ENCODE data around the gene IRF4.
"Not testable (repeated sequence)": the region's sequence is repeated elsewhere in the genome, so short reads cannot be mapped to it uniquely, and the experiment has no call there.

The IRF4 gene

GRCh38 chr6:424741-425417, 33.3 kb downstream of the IRF4 start:
- peaks cover 18% of the 10 kb centered on the region for H3K4me1 ChIP-seq (ENCODE audit: low read length)
- no peaks in the 10 kb centered on the region for H3K27me3 ChIP-seq (ENCODE audit: low read depth, low read length)
- H3K9me3 ChIP-seq (ENCODE audit: insufficient read depth, low read length) = no peaks in the 10 kb centered on the region
- H3K36me3 ChIP-seq (replicated peaks; ENCODE audit: low read depth, low read length) = peaks cover 8% of the 10 kb centered on the region
- no peak overlapping the region for H3K27ac ChIP-seq (ENCODE audit: low read length)
- H2AFZ ChIP-seq (ENCODE audit: low read depth, low read length) = no peak overlapping the region
- no peaks in the 10 kb centered on the region for H3K79me2 ChIP-seq (ENCODE audit: low read length)
- no peak overlapping the region for H3K9ac ChIP-seq (ENCODE audit: low read length)
- no peak overlapping the region for H3K4me3 ChIP-seq (ENCODE audit: low read length)
- H3K4me2 ChIP-seq (ENCODE audit: low read length) = no peak overlapping the region
- H4K20me1 ChIP-seq (ENCODE audit: insufficient read depth, low read length) = no peaks in the 10 kb centered on the region
- TF ChIP-seq CTCF (IDR thresholded peaks at IDR 0.05; ENCODE audit: low read depth, low read length) (no peak), EZH2phosphoT487 (IDR thresholded peaks at IDR 0.05; ENCODE audit: low read depth) (no peak)

DNA sequence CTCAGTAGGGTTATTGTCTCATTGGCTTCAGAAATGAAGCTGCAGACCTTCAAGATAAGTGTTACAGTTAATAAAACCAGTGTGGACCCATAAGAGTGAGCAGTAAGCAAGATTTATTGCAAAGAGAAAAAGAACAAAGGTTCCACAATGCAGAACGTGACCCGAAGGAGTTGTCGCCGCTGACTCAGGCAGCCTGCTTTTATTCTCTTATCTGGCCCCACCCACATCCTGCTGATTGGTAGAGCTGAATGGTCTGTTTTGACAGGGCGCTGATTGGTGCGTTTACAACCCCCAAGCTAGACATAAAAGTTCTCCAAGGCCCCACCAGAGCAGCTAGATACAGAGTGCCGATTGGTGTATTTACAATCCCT, 33.9 kb downstream of the IRF4 start:
- not testable (repeated sequence) for H3K27ac ChIP-seq (ENCODE audit: low read length); H3K4me3 ChIP-seq (ENCODE audit: low read length); H3K9me3 ChIP-seq (ENCODE audit: insufficient read depth, low read length); H4K20me1 ChIP-seq (ENCODE audit: insufficient read depth, low read length); H3K36me3 ChIP-seq (replicated peaks; ENCODE audit: low read depth, low read length); H3K4me2 ChIP-seq (ENCODE audit: low read length); H2AFZ ChIP-seq (ENCODE audit: low read depth, low read length); H3K9ac ChIP-seq (ENCODE audit: low read length); H3K79me2 ChIP-seq (ENCODE audit: low read length); H3K27me3 ChIP-seq (ENCODE audit: low read depth, low read length)
- peaks cover 18% of the 10 kb centered on the region for H3K4me1 ChIP-seq (ENCODE audit: low read length)

DNA sequence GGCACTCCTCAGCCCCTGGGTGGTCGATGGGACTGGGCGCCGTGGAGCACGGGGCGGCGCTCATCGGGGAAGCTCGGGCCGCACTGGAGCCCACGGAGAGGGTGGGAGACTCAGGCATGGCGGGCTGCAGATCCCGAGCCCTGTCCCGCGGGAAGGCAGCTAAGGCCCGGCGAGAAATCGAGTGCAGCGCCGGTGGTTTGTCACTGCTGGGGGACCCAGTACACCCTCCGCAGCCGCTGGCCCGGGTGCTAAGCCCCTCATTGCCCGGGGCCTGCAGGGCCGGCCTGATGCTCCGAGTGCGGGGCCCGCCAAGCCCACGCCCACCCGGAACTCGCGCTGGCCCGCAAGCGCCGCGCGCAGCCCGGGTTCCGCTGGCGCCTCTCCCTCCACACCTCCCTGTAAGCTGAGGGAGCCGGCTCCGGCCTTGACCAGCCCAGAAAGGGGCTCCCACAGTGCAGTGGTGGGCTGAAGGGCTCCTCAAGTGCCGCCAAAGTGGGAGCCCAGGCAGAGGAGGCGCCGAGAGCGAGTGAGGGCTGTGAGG, 34.7 kb downstream of the IRF4 start:
- H3K27me3 ChIP-seq (ENCODE audit: low read depth, low read length); H3K27ac ChIP-seq (ENCODE audit: low read length); H2AFZ ChIP-seq (ENCODE audit: low read depth, low read length); H3K9me3 ChIP-seq (ENCODE audit: insufficient read depth, low read length); H3K36me3 ChIP-seq (replicated peaks; ENCODE audit: low read depth, low read length); H3K4me3 ChIP-seq (ENCODE audit: low read length); H3K9ac ChIP-seq (ENCODE audit: low read length); H3K4me2 ChIP-seq (ENCODE audit: low read length); H4K20me1 ChIP-seq (ENCODE audit: insufficient read depth, low read length); H3K79me2 ChIP-seq (ENCODE audit: low read length): not testable (repeated sequence)
- H3K4me1 ChIP-seq (ENCODE audit: low read length) = peaks cover 24% of the 10 kb centered on the region

- Histone ChIP-seq H3K27me3 (ENCODE audit: low read depth, low read length) (no peaks in the 10 kb centered on the region), H4K20me1 (ENCODE audit: insufficient read depth, low read length) (no peaks in the 10 kb centered on the region), H3K27ac (ENCODE audit: low read length) (no peak overlapping the region), H2AFZ (ENCODE audit: low read depth, low read length) (no peak overlapping the region), H3K79me2 (ENCODE audit: low read length) (no peaks in the 10 kb centered on the region), H3K9me3 (ENCODE audit: insufficient read depth, low read length) (no peaks in the 10 kb centered on the region), H3K36me3 (replicated peaks; ENCODE audit: low read depth, low read length) (no peaks in the 10 kb centered on the region), H3K4me2 (ENCODE audit: low read length) (no peak overlapping the region), H3K9ac (ENCODE audit: low read length) (no peak overlapping the region), H3K4me1 (ENCODE audit: low read length) (peaks cover 24% of the 10 kb centered on the region), H3K4me3 (ENCODE audit: low read length) (no peak overlapping the region)
- TF ChIP-seq EZH2phosphoT487 (IDR thresholded peaks at IDR 0.05; ENCODE audit: low read depth) = no peak
- no peak for TF ChIP-seq CTCF (IDR thresholded peaks at IDR 0.05; ENCODE audit: low read depth, low read length)
Observed at GRCh38 chr6:428047-428603, 36.6 kb downstream of the IRF4 start.

DNA sequence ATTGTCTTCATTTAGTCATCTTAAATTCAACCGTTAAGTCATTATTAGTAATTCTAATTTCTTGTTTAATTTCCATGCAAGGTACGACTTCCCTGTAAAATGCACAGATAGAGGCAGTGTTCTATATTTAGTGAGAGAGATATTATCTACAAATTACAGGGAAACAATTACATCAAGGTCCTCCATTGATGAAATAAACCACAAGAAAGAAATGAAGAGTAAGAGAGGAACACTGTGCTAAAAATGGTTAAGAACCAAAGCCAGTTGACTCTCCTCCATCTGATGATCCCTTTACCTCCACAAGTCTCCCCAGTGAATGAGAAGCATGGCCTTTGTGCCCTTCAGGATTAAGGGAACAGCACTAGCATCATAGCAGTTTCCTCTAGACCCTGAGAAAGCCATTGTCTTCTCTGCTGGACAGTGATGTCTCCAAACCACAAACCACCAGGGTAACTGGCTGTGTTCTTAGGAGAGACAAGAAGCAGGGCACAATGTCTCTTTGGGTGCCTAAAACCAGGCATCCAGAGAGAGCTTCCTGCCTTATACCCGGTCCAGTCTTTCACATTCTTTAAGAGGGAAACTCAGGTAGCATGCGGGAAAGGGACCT, 38.1 kb downstream of the IRF4 start:
- Histone ChIP-seq H3K9ac (ENCODE audit: low read length) (no peak overlapping the region), H3K9me3 (ENCODE audit: insufficient read depth, low read length) (no peaks in the 10 kb centered on the region), H3K4me3 (ENCODE audit: low read length) (no peak overlapping the region), H2AFZ (ENCODE audit: low read depth, low read length) (no peak overlapping the region), H3K4me1 (ENCODE audit: low read length) (peaks cover 27% of the 10 kb centered on the region), H3K27ac (ENCODE audit: low read length) (no peak overlapping the region), H4K20me1 (ENCODE audit: insufficient read depth, low read length) (no peaks in the 10 kb centered on the region), H3K4me2 (ENCODE audit: low read length) (no peak overlapping the region), H3K79me2 (ENCODE audit: low read length) (no peaks in the 10 kb centered on the region), H3K27me3 (ENCODE audit: low read depth, low read length) (no peaks in the 10 kb centered on the region), H3K36me3 (replicated peaks; ENCODE audit: low read depth, low read length) (no peaks in the 10 kb centered on the region)
- TF ChIP-seq EZH2phosphoT487 (IDR thresholded peaks at IDR 0.05; ENCODE audit: low read depth) (no peak), CTCF (IDR thresholded peaks at IDR 0.05; ENCODE audit: low read depth, low read length) (no peak)

Measured in OCI-LY3 (cell line).